A549 (cell line): ENCODE measurements around the gene RHOBTB1. TPM values are rescaled to one million over a fixed set of nuclear protein-coding genes. Genes with fewer than 3 reads are reported as not detected.
A peak's percentile ranks its signal among the peaks of the same experiment; 100 is the strongest.

Source experiments
- ATAC-seq, 2 experiments: fragments of 200-7000 bp in 1 of 2; fragments of >200 bp in 1 of 2; cut with Nextera tagmentation in 1 of 2; cut with Tn5 transposase in 1 of 2; 3 replicates each; pipeline versions ENCODE4 v1.8.0 to v1.9.1; 2018 to 2020; ENCODE audit warnings: mild to moderate bottlenecking in 1 of 2, moderate library complexity in 1 of 2
- CTCF ChIA-PET: fragments of 300-600 bp; sonication (Branson Sonifier 250); formaldehyde crosslinking; extraction: SDS; loops from one replicate; lab custom pipeline; 2021; ENCODE audit warnings: antibody characterized with exemption, inconsistent platforms; lab: Yijun Ruan, JAX
- POLR2A ChIA-PET: fragments of 350-600 bp; formaldehyde crosslinking; extraction: SDS; loops from one replicate; lab custom pipeline; 2021; ENCODE audit warnings: antibody characterized with exemption, inconsistent platforms; lab: Yijun Ruan, JAX
- DNase-seq, 2 experiments: peaks; one replicate each; pipeline versions ENCODE4 v3.0.0 to v3.0.0-alpha.2; 2011 to 2016; ENCODE audit warnings: low read depth in 1 of 2, low spot score in 1 of 2
- FAIRE-seq: peaks from 2 replicates; lab custom pipeline; 2011; peaks lifted over from hg19 to GRCh38; lab: Jason Lieb, UNC
- H3K27ac ChIP-seq, 2 experiments: fragments of >200 bp; sonication (Bioruptor Twin); formaldehyde crosslinking; 3 replicates each; pipeline ENCODE4 v1.5.1; 2016 to 2017
- H3K4me1 ChIP-seq: fragments of >200 bp; sonication (Bioruptor Twin); formaldehyde crosslinking; 3 replicates; pipeline ENCODE4 v1.6.1; 2016
- H3K4me2 ChIP-seq: fragments of >200 bp; sonication (Bioruptor Twin); formaldehyde crosslinking; 3 replicates; pipeline ENCODE4 v1.6.1; 2016
- H3K4me3 ChIP-seq: fragments of >200 bp; sonication (Bioruptor Twin); formaldehyde crosslinking; 3 replicates; pipeline ENCODE4 v1.5.1; 2016
- H3K9me3 ChIP-seq: fragments of >200 bp; sonication (Bioruptor Twin); formaldehyde crosslinking; 3 replicates; pipeline ENCODE4 v1.6.1; 2016
- BHLHE40 ChIP-seq: IDR thresholded peaks from 2 replicates; pipeline ENCODE4 v1.6.1; 2012; ENCODE audit warnings: low read depth, low read length, inconsistent platforms
- CBX8 ChIP-seq: fragments of 200-600 bp; sonication (generic); IDR thresholded peaks from 2 replicates; pipeline ENCODE4 v1.6.1; 2016
- CEBPB ChIP-seq, 2 experiments: fragments of >200 bp in 1 of 2; sonication (Bioruptor Twin) in 1 of 2; formaldehyde crosslinking in 1 of 2; IDR thresholded peaks; 2 replicates each; pipeline ENCODE4 v1.6.1; 2012 to 2016
- CHD2 ChIP-seq: fragments of 150-350 bp; IDR thresholded peaks from 2 replicates; pipeline ENCODE4 v1.6.1; 2014; ENCODE audit warnings: low read length; ENCODE audit not compliant: partially characterized antibody
- CTCF ChIP-seq: fragments of >200 bp; sonication (Bioruptor Twin); formaldehyde crosslinking; IDR thresholded peaks from 3 replicates; pipeline ENCODE4 v1.5.1; 2016
- EHF ChIP-seq: fragments of 250-450 bp; sonication (Bioruptor Pico); IDR thresholded peaks from 2 replicates; pipeline ENCODE4 v1.5.0; 2020; ENCODE audit warnings: mild to moderate bottlenecking
- EHMT2 ChIP-seq: fragments of 200-600 bp; sonication (generic); IDR thresholded peaks from 2 replicates; pipeline ENCODE4 v1.6.1; 2016; ENCODE audit warnings: antibody characterized with exemption, low read depth, mild to moderate bottlenecking, moderate library complexity
- GATA3 ChIP-seq: IDR thresholded peaks from 2 replicates; pipeline ENCODE4 v1.6.1; 2012; ENCODE audit warnings: borderline replicate concordance
- HES2 ChIP-seq: fragments of >200 bp; sonication (Bioruptor Twin); formaldehyde crosslinking; IDR thresholded peaks from 2 replicates; pipeline ENCODE4 v1.6.1; 2016
- HMGXB4 ChIP-seq: fragments of 250-450 bp; sonication (Bioruptor Pico); IDR thresholded peaks from 2 replicates; pipeline ENCODE4 v1.5.0; 2021; ENCODE audit warnings: mild to moderate bottlenecking, moderate library complexity, borderline replicate concordance
- HOXA7 ChIP-seq: fragments of 250-450 bp; sonication (Bioruptor Pico); IDR thresholded peaks from 2 replicates; pipeline ENCODE4 v1.5.0; 2020; ENCODE audit warnings: mild to moderate bottlenecking, moderate library complexity
- JUN ChIP-seq, 2 experiments: fragments of >200 bp; sonication (Bioruptor Twin); formaldehyde crosslinking; IDR thresholded peaks; 2 replicates in 1 of 2; 3 replicates in 1 of 2; pipeline ENCODE4 v1.6.1; 2016 to 2017
- KDM1A ChIP-seq: fragments of 200-600 bp; sonication (generic); IDR thresholded peaks from 2 replicates; pipeline ENCODE4 v1.6.1; 2016; ENCODE audit warnings: low read depth, mild to moderate bottlenecking
- KDM5A ChIP-seq: fragments of 200-600 bp; sonication (generic); IDR thresholded peaks from 2 replicates; pipeline ENCODE4 v1.6.1; 2016; ENCODE audit warnings: antibody characterized with exemption, mild to moderate bottlenecking
- MAFK ChIP-seq: fragments of 450-650 bp; IDR thresholded peaks from 2 replicates; pipeline ENCODE4 v1.6.1; 2014; ENCODE audit not compliant: partially characterized antibody
- MAZ ChIP-seq: fragments of 150-350 bp; IDR thresholded peaks from 2 replicates; pipeline ENCODE4 v1.6.1; 2014; ENCODE audit warnings: antibody characterized with exemption, low read depth, low read length, borderline replicate concordance
- MYC ChIP-seq: IDR thresholded peaks from 2 replicates; pipeline ENCODE4 v1.6.1; 2012; ENCODE audit warnings: mild to moderate bottlenecking, inconsistent platforms, low read length, improper control_type of control experiment, borderline replicate concordance
- NR3C1 ChIP-seq: fragments of >200 bp; sonication (Bioruptor Twin); formaldehyde crosslinking; IDR thresholded peaks from 3 replicates; pipeline ENCODE4 v1.6.1; 2017
- PHF8 ChIP-seq: fragments of 200-600 bp; sonication (generic); IDR thresholded peaks from 2 replicates; pipeline ENCODE4 v1.6.1; 2016; ENCODE audit warnings: low read depth, mild to moderate bottlenecking, antibody characterized with exemption, moderate library complexity, borderline replicate concordance
- POLR2AphosphoS2 ChIP-seq: conservative IDR thresholded peaks from 2 replicates; pipeline ENCODE4 v1.6.1; 2012; ENCODE audit warnings: low read length, improper control_type of control experiment, inconsistent platforms
- RAD21 ChIP-seq, 2 experiments: fragments of >200 bp in 1 of 2; sonication (Bioruptor Twin) in 1 of 2; formaldehyde crosslinking in 1 of 2; IDR thresholded peaks in 1 of 2; conservative IDR thresholded peaks in 1 of 2; 2 replicates in 1 of 2; 3 replicates in 1 of 2; pipeline ENCODE4 v1.6.1; 2012 to 2018; ENCODE audit warnings: inconsistent platforms in 1 of 2
- REST ChIP-seq: fragments of 200-600 bp; sonication (generic); IDR thresholded peaks from 2 replicates; pipeline ENCODE4 v1.6.1; 2016; ENCODE audit warnings: antibody characterized with exemption, mild to moderate bottlenecking, moderate library complexity
- RFX5 ChIP-seq: fragments of 450-650 bp; IDR thresholded peaks from 2 replicates; pipeline ENCODE4 v1.7.1; 2014; ENCODE audit warnings: antibody characterized with exemption, mild to moderate bottlenecking, moderate library complexity
- RNF2 ChIP-seq: fragments of 200-600 bp; sonication (generic); IDR thresholded peaks from 2 replicates; pipeline ENCODE4 v1.6.1; 2016; ENCODE audit warnings: low read depth, mild to moderate bottlenecking, antibody characterized with exemption, moderate library complexity, borderline replicate concordance
- SMC3 ChIP-seq: fragments of >200 bp; sonication (Bioruptor Twin); formaldehyde crosslinking; IDR thresholded peaks from 3 replicates; pipeline ENCODE4 v1.6.1; 2018; ENCODE audit warnings: inconsistent platforms
- ZNF302 ChIP-seq: fragments of 250-450 bp; sonication (Bioruptor Pico); IDR thresholded peaks from 2 replicates; pipeline ENCODE4 v1.9.0; 2021; ENCODE audit warnings: inconsistent platforms, mild to moderate bottlenecking, moderate library complexity
- ZSCAN20 ChIP-seq: fragments of 250-450 bp; sonication (Bioruptor Pico); IDR thresholded peaks from 2 replicates; pipeline ENCODE4 v1.8.0; 2022; ENCODE audit warnings: mild to moderate bottlenecking, moderate library complexity
- WGBS: methylation state at CpG from one replicate; pipeline ENCODE4 v1.1.6; 2017; ENCODE audit errors: missing lambda C conversion rate; 5-methylcytosine and 5-hydroxymethylcytosine counted together
- polyA plus RNA-seq, 4 experiments: library from polyadenylated mRNA; depleted of rRNA in 3 of 4; stranded (reverse); fragments of >200 nt; fragmentation: RNase III in 1 of 4; extraction: RNeasy Plus Mini Kit Qiagen cat#74134 plus additional on column Dnase treatment in 1 of 4; gene quantifications; 2 replicates in 3 of 4; 3 replicates in 1 of 4; pipeline ENCODE4 v1.2.3, GENCODE V29; 2011 to 2017

RHOBTB1 gene
- polyA plus RNA-seq, 2 of the 4 experiments (the other 2 are of a cell fraction), result 6.6 to 24.7 TPM

- ATAC-seq, result no peak
- CTCF ChIA-PET, result no interaction called here
These were observed 13.7 kb downstream of the RHOBTB1 start for GRCh38 chr10:60930237-60930636.

GRCh38 chr10:60921633-60922032 lies 22.4 kb downstream of the RHOBTB1 start:
- 72% methylated on average over 2 of the region's 2 CpGs for WGBS
- TF ChIP-seq JUN (IDR thresholded peaks at IDR 0.05) (no peak), NR3C1 (no peak), HOXA7 (CRISPR knock-in tag) (no peak), ZNF302 (CRISPR knock-in tag) (no peak), RAD21 (conservative IDR thresholded peaks at IDR 0.05 in 1 of 2, IDR thresholded peaks at IDR 0.05 in 1 of 2) (no peak), KDM5A (no peak), CEBPB (IDR thresholded peaks at IDR 0.05) (no peak), POLR2AphosphoS2 (no peak), ZSCAN20 (no peak), CBX8 (no peak)
- TF ChIP-seq, all 56 proteins: peak for 0
- Histone ChIP-seq H3K9me3 (0 out of 3 replicates have a peak, but pooled peaks cover 3% of the 10 kb centered on the region), H3K4me1 (peaks cover 12% of the 10 kb centered on the region; the same call in 2 of the 3 replicates), H3K27ac (no peak overlapping the region), H3K4me3 (no peak overlapping the region), H3K4me2 (no peak overlapping the region)
- ChIA-PET POLR2A (no interaction called here), CTCF (no interaction called here)
- no peak for DNase-seq
- no peak for FAIRE-seq
- no peak for ATAC-seq

More at GRCh38 chr10:60930237-60930636, 13.7 kb downstream of the RHOBTB1 start:
- FAIRE-seq (no peak), DNase-seq (no peak)
- Histone ChIP-seq H3K9me3 (0 out of 3 replicates have a peak, but pooled peaks cover 4% of the 10 kb centered on the region), H3K4me3 (no peak overlapping the region), H3K4me1 (peaks cover 5% of the 10 kb centered on the region; the same call in 1 of the 3 replicates), H3K27ac (no peak overlapping the region), H3K4me2 (no peak overlapping the region; the same call in 2 of the 3 replicates)
- TF ChIP-seq POLR2AphosphoS2 (no peak), MAFK (peak; percentile 39), MYC (no peak)
- 69% methylated on average over 3 of the region's 3 CpGs for WGBS
- POLR2A ChIA-PET, result no interaction called here

- Histone ChIP-seq H3K4me1 (peaks cover 12% of the 10 kb centered on the region; the same call in 2 of the 3 replicates), H3K9me3 (0 out of 3 replicates have a peak, but pooled peaks cover 3% of the 10 kb centered on the region)
- POLR2A ChIA-PET, result no interaction called here
- FAIRE-seq (no peak), ATAC-seq (no peak), DNase-seq (no peak)
- no peak for TF ChIP-seq MAZ
- TF ChIP-seq EHF, result no peak
- TF ChIP-seq BHLHE40, result no peak
- no peak for TF ChIP-seq CHD2
- no peak for TF ChIP-seq MYC
- no peak for TF ChIP-seq NR3C1
- TF ChIP-seq PHF8, result no peak
- TF ChIP-seq CTCF, result no peak
- TF ChIP-seq KDM5A, result no peak
- no peak for TF ChIP-seq HES2
- no peak for TF ChIP-seq SMC3
- no peak for TF ChIP-seq GATA3
- TF ChIP-seq RFX5, result no peak
- TF ChIP-seq RNF2, result no peak
- TF ChIP-seq KDM1A, result no peak
- no peak for TF ChIP-seq REST
- TF ChIP-seq RAD21 (conservative IDR thresholded peaks at IDR 0.05 in 1 of 2, IDR thresholded peaks at IDR 0.05 in 1 of 2), result no peak
- no peak for TF ChIP-seq HMGXB4 (CRISPR knock-in tag)
- no peak for TF ChIP-seq EHMT2
- TF ChIP-seq, all 56 proteins: peak for 0
- Histone ChIP-seq H3K4me2 (no peak overlapping the region), H3K4me3 (no peak overlapping the region), H3K27ac (no peak overlapping the region)
- 93% methylated on average over 4 of the region's 4 CpGs for WGBS
- CTCF ChIA-PET, result no interaction called here
These were observed 23.5 kb downstream of the RHOBTB1 start for GRCh38 chr10:60920479-60920878.
